ENCODE data around the gene FBXL20. TPM values are rescaled to one million over a fixed set of nuclear protein-coding genes. Genes with fewer than 3 reads are reported as not detected.

Gene FBXL20
- total and polyA plus RNA-seq, 9 of the 15 experiments (the other 6 are each of a cell fraction or from before 2014, with no cell fraction given): 1.8 to 15.1 (median 5.6) TPM

DNA sequence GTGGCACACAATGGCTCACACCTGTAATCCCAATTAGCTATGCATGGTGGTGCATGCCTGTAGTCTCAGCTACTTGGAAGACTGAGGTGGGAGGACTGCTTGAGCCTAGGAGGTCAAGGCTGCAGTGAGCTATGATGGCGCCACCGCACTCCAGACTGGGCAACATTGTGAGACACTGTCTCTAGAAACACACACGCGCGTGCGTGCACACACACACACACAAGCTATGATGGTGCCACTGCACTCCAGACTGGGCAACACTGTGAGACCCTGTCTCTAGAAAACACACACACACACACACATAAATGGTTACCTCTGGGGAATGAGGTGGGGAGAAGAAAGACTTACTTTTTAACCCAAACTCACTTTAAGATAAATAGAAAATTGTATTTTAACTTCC lies 16.4 kb downstream of the FBXL20 start:
- DNase-seq (ENCODE audit: extremely low read depth in 1 of 4, low spot score in 3 of 4) (no peak), FAIRE-seq (no peak), ATAC-seq (no peak)
- no peaks in the 10 kb centered on the region; a peak in 2 of 5 replicates for H3K4me1 ChIP-seq (replicated peaks in 1 of 2; ENCODE audit: control insufficient read depth in 2 of 2, insufficient read depth in 2 of 2, low read length in 2 of 2)
- no peaks in the 10 kb centered on the region for H4K20me1 ChIP-seq (replicated peaks; ENCODE audit: control insufficient read depth, insufficient read depth, low read length)
- H3K4me3 ChIP-seq: no peak overlapping the region
- peaks cover 12% of the 10 kb centered on the region; the same call in 2 of the 3 replicates for H3K79me2 ChIP-seq (ENCODE audit: control insufficient read depth, insufficient read depth, low read length)
- H3K9ac ChIP-seq (ENCODE audit: insufficient read depth in 1 of 2, low read depth in 2 of 2, low read length in 2 of 2): no peak overlapping the region
- ChIA-PET POLR2A (interaction anchor here (0.6 to 2.6 kb wide), 2 partner anchors 8 to 16 kb away, joined by 3 to 14 read pairs; partner anchors contain the start of gene FBXL20), CTCF (ENCODE audit: low intra/inter-chr PET ratio) (no interaction called here)
- H2AFZ ChIP-seq (ENCODE audit: low read depth, low read length): no peak overlapping the region
- no peak overlapping the region; the same call in 2 of the 3 replicates for H3K27ac ChIP-seq (ENCODE audit: extremely low read depth, low read depth, low read length)
- TF ChIP-seq, protein P1, sequence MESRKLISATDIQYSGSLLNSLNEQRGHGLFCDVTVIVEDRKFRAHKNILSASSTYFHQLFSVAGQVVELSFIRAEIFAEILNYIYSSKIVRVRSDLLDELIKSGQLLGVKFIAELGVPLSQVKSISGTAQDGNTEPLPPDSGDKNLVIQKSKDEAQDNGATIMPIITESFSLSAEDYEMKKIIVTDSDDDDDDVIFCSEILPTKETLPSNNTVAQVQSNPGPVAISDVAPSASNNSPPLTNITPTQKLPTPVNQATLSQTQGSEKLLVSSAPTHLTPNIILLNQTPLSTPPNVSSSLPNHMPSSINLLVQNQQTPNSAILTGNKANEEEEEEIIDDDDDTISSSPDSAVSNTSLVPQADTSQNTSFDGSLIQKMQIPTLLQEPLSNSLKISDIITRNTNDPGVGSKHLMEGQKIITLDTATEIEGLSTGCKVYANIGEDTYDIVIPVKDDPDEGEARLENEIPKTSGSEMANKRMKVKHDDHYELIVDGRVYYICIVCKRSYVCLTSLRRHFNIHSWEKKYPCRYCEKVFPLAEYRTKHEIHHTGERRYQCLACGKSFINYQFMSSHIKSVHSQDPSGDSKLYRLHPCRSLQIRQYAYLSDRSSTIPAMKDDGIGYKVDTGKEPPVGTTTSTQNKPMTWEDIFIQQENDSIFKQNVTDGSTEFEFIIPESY (CRISPR knock-in tag; IDR thresholded peaks at IDR 0.05): 0 out of 2 replicates have a peak, but pooled peaks have one; percentile 36
- TF ChIP-seq HDAC1 (IDR thresholded peaks at IDR 0.05) (no peak), ZNF311 (CRISPR knock-in tag; IDR thresholded peaks at IDR 0.05) (no peak), TFAM (CRISPR knock-in tag; conservative IDR thresholded peaks at IDR 0.05) (no peak), ZNF121 (CRISPR knock-in tag; conservative IDR thresholded peaks at IDR 0.05) (peak; percentile 86)
- H3K9me3 ChIP-seq (replicated peaks; ENCODE audit: control insufficient read depth, insufficient read depth, low read depth, low read length): no peaks in the 10 kb centered on the region
- in situ Hi-C loops (cut with MboI) (no loop called here), intact Hi-C loops (cut with micrococcal nuclease) (no loop called here)
- H3K9me1 ChIP-seq (ENCODE audit: control insufficient read depth, insufficient read depth, low read length): no peaks in the 10 kb centered on the region
- 0 out of 3 replicates have a peak, but pooled peaks cover 3% of the 10 kb centered on the region for H3K36me3 ChIP-seq (ENCODE audit: control insufficient read depth, insufficient read depth, low read length)
- H3K27me3 ChIP-seq (ENCODE audit: control insufficient read depth in 2 of 2, insufficient read depth in 2 of 2, low read length in 2 of 2): no peaks in the 10 kb centered on the region
- BruUV-seq (replicated peaks): no TSS peak
- WGBS (ENCODE audit: insufficient coverage, low coverage, missing lambda C conversion rate): 92% methylated on average over 6 of the region's 6 CpGs
- H3K4me2 ChIP-seq (ENCODE audit: insufficient read depth, low read length): no peak overlapping the region
